Cardiac muscle cell (in vitro differentiated cells and primary cell): ENCODE results near the gene PNLIPRP3. TPM values are rescaled to one million over a fixed set of nuclear protein-coding genes. Genes with fewer than 3 reads are reported as not detected.

Experiments
- DNase-seq, 2 donors: peaks; one replicate each; pipeline versions ENCODE4 v3.0.0 to v3.0.0-alpha.2; 2010 to 2017; ENCODE audit warnings: low read depth in 1 of 2, low spot score in 1 of 2
- H3K27ac ChIP-seq: fragments of 200-600 bp; sonication (generic); 2 replicates; pipeline ENCODE4 v1.5.1; 2016
- H3K27me3 ChIP-seq: fragments of 200-600 bp; sonication (generic); 2 replicates; pipeline ENCODE4 v1.6.0; 2016; ENCODE audit warnings: control low read depth
- H3K36me3 ChIP-seq: fragments of 200-600 bp; sonication (generic); 2 replicates; pipeline ENCODE4 v1.5.1; 2016; ENCODE audit warnings: control low read depth
- H3K4me1 ChIP-seq: fragments of 200-600 bp; sonication (generic); 2 replicates; pipeline ENCODE4 v1.8.1; 2017; ENCODE audit warnings: low read depth, mild to moderate bottlenecking, mixed run types
- H3K4me3 ChIP-seq: fragments of 200-600 bp; sonication (generic); 2 replicates; pipeline ENCODE4 v1.5.1; 2016; ENCODE audit warnings: mild to moderate bottlenecking
- H3K9me3 ChIP-seq: fragments of 200-600 bp; sonication (generic); 2 replicates; pipeline ENCODE4 v1.5.1; 2017; ENCODE audit warnings: low read depth, mild to moderate bottlenecking, control low read depth
- CTCF ChIP-seq: IDR thresholded peaks from 2 replicates; pipeline ENCODE4 v1.5.1; 2012; ENCODE audit warnings: low read depth, mild to moderate bottlenecking, low read length
- polyA plus RNA-seq: library from polyadenylated mRNA; unstranded; fragments of >200 nt; fragmentation: Nextera tagmentation; extraction: Ambion mirVana; gene quantifications from 2 replicates; pipeline ENCODE4 v1.2.1, GENCODE V29; 2016
- total RNA-seq: library from RNA; depleted of rRNA; stranded (reverse); fragments of >200 nt; gene quantifications from 2 replicates; pipeline ENCODE4 v1.2.3, GENCODE V29; 2016

The PNLIPRP3 gene
- total and polyA plus RNA-seq, 2 experiments from 2014 or later = not detected

- DNase-seq = no peak
These were observed 34.0 kb downstream of the PNLIPRP3 start for GRCh38 chr10:116461680-116462079.

GRCh38 chr10:116464257-116464656 is 36.6 kb downstream of the PNLIPRP3 start:
- no peak for TF ChIP-seq CTCF
- H3K27me3 ChIP-seq = no peaks in the 10 kb centered on the region
- DNase-seq = no peak

More at GRCh38 chr10:116461680-116462079, 34.0 kb downstream of the PNLIPRP3 start:
- Histone ChIP-seq H3K4me1 (no peaks in the 10 kb centered on the region), H3K27ac (no peak overlapping the region), H3K27me3 (no peaks in the 10 kb centered on the region), H3K36me3 (no peaks in the 10 kb centered on the region), H3K4me3 (no peak overlapping the region), H3K9me3 (no peaks in the 10 kb centered on the region)
- no peak for TF ChIP-seq CTCF

GRCh38 chr10:116465546-116465945 is 37.9 kb downstream of the PNLIPRP3 start:
- no peak for TF ChIP-seq CTCF
- Histone ChIP-seq H3K4me1 (no peaks in the 10 kb centered on the region), H3K27me3 (no peaks in the 10 kb centered on the region), H3K4me3 (no peak overlapping the region), H3K36me3 (no peaks in the 10 kb centered on the region), H3K27ac (no peak overlapping the region), H3K9me3 (no peaks in the 10 kb centered on the region)
- no peak for DNase-seq

More at GRCh38 chr10:116464257-116464656, 36.6 kb downstream of the PNLIPRP3 start:
- Histone ChIP-seq H3K9me3 (no peaks in the 10 kb centered on the region), H3K36me3 (no peaks in the 10 kb centered on the region), H3K4me3 (no peak overlapping the region), H3K27ac (no peak overlapping the region), H3K4me1 (no peaks in the 10 kb centered on the region)

GRCh38 chr10:116466715-116467422 is 39.2 kb downstream of the PNLIPRP3 start:
- H3K4me1 ChIP-seq = no peaks in the 10 kb centered on the region
- DNase-seq = no peak
- H3K9me3 ChIP-seq = no peaks in the 10 kb centered on the region
- H3K4me3 ChIP-seq = no peak overlapping the region
- no peaks in the 10 kb centered on the region for H3K36me3 ChIP-seq
- no peaks in the 10 kb centered on the region for H3K27me3 ChIP-seq
- no peak for TF ChIP-seq CTCF
- H3K27ac ChIP-seq = no peak overlapping the region

- no peak for TF ChIP-seq CTCF
- no peak overlapping the region for H3K27ac ChIP-seq
- DNase-seq = no peak
- no peaks in the 10 kb centered on the region for H3K4me1 ChIP-seq
- H3K27me3 ChIP-seq = no peaks in the 10 kb centered on the region
- no peak overlapping the region for H3K4me3 ChIP-seq
- no peaks in the 10 kb centered on the region for H3K36me3 ChIP-seq
- H3K9me3 ChIP-seq = no peaks in the 10 kb centered on the region
These were observed 41.8 kb downstream of the PNLIPRP3 start for GRCh38 chr10:116469437-116469836.
